Esophagus squamous epithelium (tissue), 5 donors: Measurements from ENCODE around the gene CSAD. TPM values are rescaled to one million over a fixed set of nuclear protein-coding genes. Genes with fewer than 3 reads are reported as not detected.
"Not testable (repeated sequence)": the region's sequence is repeated elsewhere in the genome, so short reads cannot be mapped to it uniquely, and the experiment has no call there.

Experiments
- DNase-seq: peaks from one replicate; lab custom pipeline; 2025; lab: John Stamatoyannopoulos, UW
- H3K27ac ChIP-seq, 4 donors: fragments of 200-600 bp; sonication (generic); one replicate each; pipeline ENCODE4 v1.5.1; 2016 to 2019; ENCODE audit warnings: mild to moderate bottlenecking in 1 of 4
- H3K27me3 ChIP-seq, 4 donors: fragments of 200-600 bp; sonication (generic); 1 replicate in 3 of 4; 2 replicates in 1 of 4; pipeline versions ENCODE4 v1.5.1 to v1.6.0; 2017 to 2021; ENCODE audit warnings: antibody characterized with exemption in 1 of 4
- H3K36me3 ChIP-seq, 3 donors: fragments of 200-600 bp; sonication (generic); one replicate each; pipeline ENCODE4 v1.5.1; 2016 to 2019
- H3K4me1 ChIP-seq, 3 donors: fragments of 200-600 bp; sonication (generic); one replicate each; pipeline ENCODE4 v1.5.1; 2017 to 2019
- H3K4me3 ChIP-seq, 4 donors: fragments of 200-600 bp; sonication (generic); 1 replicate in 3 of 4; 2 replicates in 1 of 4; pipeline ENCODE4 v1.5.1; 2016 to 2019; ENCODE audit warnings: mild to moderate bottlenecking in 2 of 4, moderate library complexity in 1 of 4
- H3K9me3 ChIP-seq, 3 donors: fragments of 200-600 bp; sonication (generic); one replicate each; pipeline ENCODE4 v1.5.1; 2016 to 2019
- CTCF ChIP-seq, 6 experiments: fragments of 450-650 bp in 4 of 6; fragments of 200-600 bp in 2 of 6; sonication (generic) in 2 of 6; IDR thresholded peaks; one replicate each; pipeline ENCODE4 v1.5.1; 2016 to 2019; ENCODE audit warnings: antibody characterized with exemption in 6 of 6, mild to moderate bottlenecking in 4 of 6, moderate library complexity in 4 of 6
- POLR2A ChIP-seq, 4 donors: fragments of 450-650 bp; IDR thresholded peaks; one replicate each; pipeline ENCODE4 v1.6.1; 2017; ENCODE audit warnings: antibody characterized with exemption in 4 of 4, mild to moderate bottlenecking in 4 of 4, moderate library complexity in 3 of 4
- WGBS, 2 donors: methylation state at CpG; one replicate each; pipeline ENCODE4 v1.1.5; 2018; 5-methylcytosine and 5-hydroxymethylcytosine counted together
- intact Hi-C: fragments of 100-400 bp; cut with DNase I; formaldehyde crosslinking; loops from one replicate; pipeline ENCODE4 v1.15.0; 2022
- small RNA-seq, 4 donors: library from RNA; depleted of rRNA; stranded (forward); fragments of <200 nt; gene quantifications; one replicate each; pipeline ENCODE3, GENCODE V24; 2016
- total RNA-seq, 4 donors: library from RNA; depleted of rRNA; stranded (reverse); fragments of >200 nt; gene quantifications; one replicate each; pipeline ENCODE4 v1.1.0, GENCODE V29; 2016
- donor health status: DM: yes; HTN: yes; CAD: no.

The CSAD gene
- total RNA-seq, 4 donors from 2014 or later: 11.4 to 30.5 (median 15.7) TPM

- intact Hi-C loops: no loop called here
Measured at GRCh38 chr12:53113951-53114350, 66.8 kb downstream of the CSAD start.

GRCh38 chr12:53113136-53113705, 67.5 kb downstream of the CSAD start:
- H3K4me1 ChIP-seq: no peaks in the 10 kb centered on the region
- no peaks in the 10 kb centered on the region for H3K27me3 ChIP-seq
- H3K27ac ChIP-seq: no peak overlapping the region
- TF ChIP-seq POLR2A (IDR thresholded peaks at IDR 0.05) (no peak), CTCF (IDR thresholded peaks at IDR 0.05) (no peak)
- intact Hi-C loops: no loop called here
- H3K9me3 ChIP-seq: no peaks in the 10 kb centered on the region
- H3K36me3 ChIP-seq: no peaks in the 10 kb centered on the region
- 82 to 93% methylated on average over 11 to 12 of the region's 12 CpGs for WGBS, 2 donors
- DNase-seq: no peak
- H3K4me3 ChIP-seq: no peak overlapping the region

More at GRCh38 chr12:53113951-53114350, 66.8 kb downstream of the CSAD start:
- H3K4me1 ChIP-seq: no peaks in the 10 kb centered on the region
- TF ChIP-seq POLR2A (IDR thresholded peaks at IDR 0.05) (no peak), CTCF (IDR thresholded peaks at IDR 0.05) (no peak)
- no peaks in the 10 kb centered on the region for H3K36me3 ChIP-seq
- H3K4me3 ChIP-seq: no peak overlapping the region
- no peaks in the 10 kb centered on the region for H3K9me3 ChIP-seq
- H3K27me3 ChIP-seq: no peaks in the 10 kb centered on the region
- no peak for DNase-seq
- H3K27ac ChIP-seq: no peak overlapping the region

GRCh38 chr12:53112431-53112830, 68.3 kb downstream of the CSAD start:
- H3K27me3 ChIP-seq, H3K4me3 ChIP-seq, H3K27ac ChIP-seq, intact Hi-C loops, H3K9me3 ChIP-seq, DNase-seq, H3K4me1 ChIP-seq, H3K36me3 ChIP-seq: not testable (repeated sequence)
- 84% methylated on average over 7 of the region's 7 CpGs for WGBS, 2 donors

Small RNA genes within 50 kb of the gene (small RNA-seq; reads per million reads assigned to genes)
- 0 reads per million in 4 donors for gene HIGD1AP1
- gene RNU6-333P: 0 reads per million in 4 donors

Other genes starting within 250 kb of the CSAD start
- gene KRT18, start 231.8 kb downstream of the CSAD start, total RNA-seq: 100 to 1,000 TPM; 141 to 169 (median 153) TPM
- gene EIF4B, start 174.5 kb downstream of the CSAD start, total RNA-seq: 100 to 1,000 TPM; 225 to 571 (median 372) TPM
- gene TNS2, start 130.9 kb downstream of the CSAD start, total RNA-seq: 10 to 100 TPM; 10.8 to 82.0 (median 20.8) TPM
- 10 to 100 TPM; 28.2 to 41.4 (median 29.2) TPM for gene SPRYD3, start 101.5 kb downstream of the CSAD start, total RNA-seq
- 100 to 1,000 TPM in 2 of 4 donors, 10 to 100 TPM in 2; 34.5 to 506 (median 94.0) TPM for gene IGFBP6, start 83.3 kb downstream of the CSAD start, total RNA-seq
- not detected for gene SOAT2, start 77.4 kb downstream of the CSAD start, total RNA-seq
- 10 to 100 TPM in 2 of 4 donors, 1 to 10 TPM in 2; 6.9 to 21.2 (median 9.8) TPM for gene ZNF740, start 203 bp downstream of the CSAD start, total RNA-seq
- 1 to 10 TPM; 4.2 to 7.2 (median 5.9) TPM for gene ITGB7, start 26.3 kb upstream of the CSAD start, total RNA-seq
- 100 to 1,000 TPM in 3 of 4 donors, 10 to 100 TPM in 1; 98.0 to 171 (median 125) TPM for gene RARG, start 51.3 kb upstream of the CSAD start, total RNA-seq
- 10 to 100 TPM; 32.2 to 85.6 (median 48.0) TPM for gene ESPL1, start 87.4 kb upstream of the CSAD start, total RNA-seq
- gene PFDN5, start 114.6 kb upstream of the CSAD start, total RNA-seq: 100 to 1,000 TPM; 203 to 638 (median 324) TPM
- gene MYG1, start 118.8 kb upstream of the CSAD start, total RNA-seq: 10 to 100 TPM; 25.2 to 33.2 (median 28.3) TPM
- gene AAAS, start 140.7 kb upstream of the CSAD start, total RNA-seq: 10 to 100 TPM; 29.4 to 33.9 (median 30.0) TPM
- not detected for gene SP7, start 155.4 kb upstream of the CSAD start, total RNA-seq
- 10 to 100 TPM; 58.2 to 78.4 (median 62.0) TPM for gene SP1, start 199.3 kb upstream of the CSAD start, total RNA-seq
- gene AMHR2, start 242.9 kb upstream of the CSAD start, total RNA-seq: under 1 TPM in 1 of 4 donors, not detected in 3; 0.76 TPM